ENCODE data around the gene KRT80.

KRT80 gene

GRCh38 chr12:52199294-52199919 is 7.6 kb upstream of the KRT80 start:
- no peak for DNase-seq (ENCODE audit: low read depth in 3 of 3, low spot score in 1 of 3)

- DNase-seq (ENCODE audit: low read depth in 3 of 3, low spot score in 1 of 3): no peak
Observed at GRCh38 chr12:52198454-52199215, 6.8 kb upstream of the KRT80 start.

- DNase-seq (ENCODE audit: low read depth in 3 of 3, low spot score in 1 of 3): no peak
Observed at GRCh38 chr12:52197371-52198231, 5.8 kb upstream of the KRT80 start.

DNA sequence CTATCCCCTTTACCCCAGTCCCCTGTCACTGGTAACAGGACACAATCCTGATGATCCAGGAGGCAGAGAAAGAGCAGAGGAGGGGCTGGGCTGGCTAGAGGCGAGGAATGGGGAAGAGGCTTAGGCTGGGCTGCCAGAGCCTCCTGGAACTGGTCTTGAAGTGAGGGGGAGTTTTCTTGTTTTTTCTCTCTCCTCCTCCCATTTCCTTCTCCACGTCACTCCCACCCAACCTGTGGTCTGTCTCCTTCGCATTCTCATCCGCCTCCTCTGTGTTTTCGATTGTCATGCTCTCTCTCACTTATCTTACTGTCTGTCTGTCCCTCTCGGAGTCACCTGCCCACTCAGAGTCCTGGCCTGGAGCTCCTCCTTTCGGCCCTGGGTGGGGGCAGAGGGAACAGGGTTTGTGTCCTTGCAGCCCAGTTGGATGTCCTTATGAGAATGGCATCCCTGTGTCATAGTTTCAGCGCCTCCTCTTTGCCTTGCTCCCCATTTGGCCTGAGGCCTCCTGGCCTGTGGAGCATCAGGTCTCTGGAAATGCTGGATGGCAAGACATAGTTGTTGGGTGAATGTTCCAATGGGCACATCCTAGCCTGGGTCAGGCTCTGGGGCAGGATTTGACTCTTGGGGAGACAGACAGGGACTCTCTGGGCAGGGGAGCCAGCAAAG is 3.4 kb upstream of the KRT80 start:
- DNase-seq (ENCODE audit: low read depth in 3 of 3, low spot score in 1 of 3): no peak

DNA sequence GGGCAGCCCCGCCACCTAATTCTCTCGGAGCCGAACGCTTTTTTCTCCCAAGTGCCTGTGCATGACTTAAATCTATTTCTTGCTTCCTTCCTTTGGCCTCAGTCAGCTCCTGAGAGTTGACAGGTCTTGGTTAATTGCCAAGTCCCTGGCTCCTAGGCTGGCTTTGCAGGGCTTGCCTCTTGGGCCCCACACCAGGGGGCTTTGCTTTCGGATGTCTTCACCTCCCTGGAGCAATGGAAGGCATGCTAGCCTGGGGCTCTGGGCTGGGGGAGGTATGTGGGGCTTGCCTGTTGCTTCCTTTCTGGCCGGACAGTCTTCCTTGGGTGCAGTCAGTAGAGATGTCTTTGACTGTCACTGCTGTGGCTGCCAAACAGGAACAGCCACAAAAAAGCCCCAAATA is 2.2 kb upstream of the KRT80 start:
- no peak for DNase-seq (ENCODE audit: low read depth in 3 of 3, low spot score in 1 of 3)

GRCh38 chr12:52193532-52193931 is 1.7 kb upstream of the KRT80 start:
- no peak for DNase-seq (ENCODE audit: low read depth in 3 of 3, low spot score in 1 of 3)

GRCh38 chr12:52190860-52191729 is 719 bp downstream of the KRT80 start:
- no peak for DNase-seq (ENCODE audit: low read depth in 3 of 3, low spot score in 1 of 3)

DNA sequence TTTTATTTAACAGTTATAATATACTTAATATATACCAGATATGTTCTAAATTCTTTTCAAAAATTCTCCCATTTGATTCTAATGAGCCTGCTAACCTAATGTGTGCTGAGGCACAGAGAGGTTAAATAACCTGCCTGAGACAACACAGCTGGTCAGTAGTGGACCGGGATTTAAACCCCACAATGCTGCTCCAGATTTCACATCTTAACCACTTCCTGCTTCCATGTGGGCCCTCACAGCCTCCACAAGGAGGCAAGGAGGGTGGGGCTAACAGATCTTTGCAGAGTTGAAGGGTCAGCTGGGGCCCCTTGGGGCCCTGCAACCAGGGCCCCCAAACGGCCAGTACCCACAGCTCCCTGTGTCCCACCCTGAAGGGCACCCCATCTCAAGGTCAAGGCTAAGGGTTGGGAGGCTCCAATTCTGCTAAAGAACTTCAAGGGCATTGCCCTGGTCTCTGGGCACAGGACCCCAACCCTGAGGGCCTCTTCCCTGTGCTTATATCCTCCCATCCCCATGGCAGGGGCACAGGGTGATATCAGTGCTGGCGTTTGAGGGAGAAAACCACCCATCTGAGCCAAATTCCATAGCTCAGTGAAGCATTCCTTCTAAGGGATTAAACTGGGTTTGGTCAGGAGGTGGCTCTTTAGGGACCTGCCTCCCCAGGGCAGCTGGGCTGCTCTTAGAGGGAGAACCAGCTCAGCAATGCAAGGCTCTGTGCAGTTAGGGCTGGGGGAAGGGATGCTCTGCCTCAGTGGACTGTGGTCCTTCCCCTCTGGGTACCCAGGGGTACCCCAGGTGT is 2.2 kb downstream of the KRT80 start:
- DNase-seq (ENCODE audit: low read depth in 3 of 3, low spot score in 1 of 3): no peak

DNA sequence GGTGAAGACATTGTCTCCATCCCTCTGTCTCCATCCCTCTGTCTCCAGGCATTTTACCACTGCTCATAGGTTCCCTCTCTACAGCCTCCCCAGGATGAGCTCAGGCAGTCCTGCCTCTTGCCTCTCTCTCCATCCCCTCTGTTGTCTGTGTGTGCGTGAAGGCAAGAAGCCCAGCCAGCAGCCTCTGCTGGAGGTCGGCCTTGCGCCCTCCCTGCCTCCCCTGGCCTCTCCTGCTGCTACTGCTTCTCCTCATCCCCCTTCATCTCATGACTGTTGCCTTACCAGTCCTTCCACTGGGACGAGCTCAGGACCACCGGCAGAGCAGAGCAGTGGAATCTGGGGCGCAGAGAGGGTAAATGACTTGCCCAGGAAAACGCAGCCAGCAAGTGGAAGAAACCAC is 3.2 kb downstream of the KRT80 start:
- DNase-seq (ENCODE audit: low read depth in 3 of 3, low spot score in 1 of 3): no peak

DNA sequence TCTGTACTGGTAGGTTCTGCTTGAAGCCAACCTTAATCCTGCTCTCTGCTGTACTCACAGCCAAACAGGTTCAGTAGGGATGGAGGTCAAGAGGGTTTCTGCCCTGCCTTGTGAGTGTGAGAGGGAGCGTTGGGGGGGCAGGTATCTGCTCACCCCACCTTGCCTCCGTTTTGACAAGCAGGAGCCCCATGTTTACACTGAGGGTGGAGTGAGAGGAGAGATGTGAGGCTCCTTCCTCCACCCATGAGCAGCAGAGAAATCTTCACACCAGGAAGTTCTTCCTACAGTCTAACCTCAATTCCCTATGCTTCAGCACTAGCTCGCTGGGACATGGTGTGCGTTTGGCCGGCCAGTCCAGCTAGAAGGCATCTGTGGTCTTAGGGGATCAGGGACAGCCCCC is 4.2 kb downstream of the KRT80 start:
- no peak for DNase-seq (ENCODE audit: low read depth in 3 of 3, low spot score in 1 of 3)

DNA sequence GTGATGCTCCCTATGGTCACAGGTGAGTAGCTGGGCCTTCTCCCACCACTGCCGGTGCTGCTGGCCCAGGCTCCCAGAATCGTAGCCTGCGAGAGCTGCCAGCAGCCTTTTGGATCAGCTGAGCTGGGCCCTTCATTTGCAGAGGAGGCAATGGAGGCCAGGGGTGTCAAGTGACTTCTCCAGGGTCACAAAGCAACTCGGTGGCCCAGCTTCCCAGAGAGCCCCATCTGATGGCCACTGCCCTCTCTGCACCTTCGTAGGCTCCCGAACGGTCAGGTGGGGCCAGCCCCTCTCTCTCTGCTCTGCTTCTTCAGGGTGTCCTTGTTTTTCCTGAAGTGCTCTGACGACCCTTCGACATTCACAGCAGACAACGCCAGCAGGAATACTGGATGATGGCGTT is 4.6 kb downstream of the KRT80 start:
- DNase-seq (ENCODE audit: low read depth in 3 of 3, low spot score in 1 of 3): no peak

DNA sequence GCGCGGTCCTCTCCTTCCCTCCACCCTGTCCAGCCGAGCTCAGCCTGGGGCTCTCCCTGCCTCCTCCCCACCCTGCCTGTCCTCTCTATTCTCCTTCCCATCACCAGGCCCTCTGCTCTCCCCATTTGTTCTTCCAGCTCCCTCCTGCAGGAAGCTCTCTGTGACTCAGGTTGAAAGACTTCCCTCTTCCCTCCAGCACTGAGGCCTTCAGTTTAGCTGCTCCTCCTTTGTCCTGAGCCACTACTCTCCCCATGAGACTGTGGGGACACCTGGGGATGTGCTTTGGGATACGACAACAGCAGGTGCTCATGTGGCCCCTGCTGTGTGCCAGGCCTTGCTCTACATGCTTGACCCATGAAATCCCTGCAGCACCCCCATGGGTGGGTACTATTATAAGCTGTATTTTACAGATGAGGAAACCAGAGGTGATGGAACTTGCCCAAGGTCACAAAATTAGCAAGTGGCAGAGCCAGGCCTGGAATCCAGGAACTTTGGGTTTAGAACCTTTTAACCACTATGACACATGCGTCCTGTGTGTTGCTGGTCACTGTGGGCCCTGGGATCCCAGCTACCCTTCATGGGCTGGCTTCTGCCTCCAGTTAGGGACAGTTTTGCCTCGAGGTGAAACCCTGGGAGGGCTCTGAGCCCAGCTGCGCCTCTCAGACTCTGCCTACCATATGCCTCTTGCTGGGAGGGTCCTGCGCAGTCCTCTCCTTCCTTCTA is 5.5 kb downstream of the KRT80 start:
- no peak for DNase-seq (ENCODE audit: low read depth in 3 of 3, low spot score in 1 of 3)

- DNase-seq (ENCODE audit: low read depth in 3 of 3, low spot score in 1 of 3): no peak
Observed at GRCh38 chr12:52185400-52185967, 6.3 kb downstream of the KRT80 start.

DNA sequence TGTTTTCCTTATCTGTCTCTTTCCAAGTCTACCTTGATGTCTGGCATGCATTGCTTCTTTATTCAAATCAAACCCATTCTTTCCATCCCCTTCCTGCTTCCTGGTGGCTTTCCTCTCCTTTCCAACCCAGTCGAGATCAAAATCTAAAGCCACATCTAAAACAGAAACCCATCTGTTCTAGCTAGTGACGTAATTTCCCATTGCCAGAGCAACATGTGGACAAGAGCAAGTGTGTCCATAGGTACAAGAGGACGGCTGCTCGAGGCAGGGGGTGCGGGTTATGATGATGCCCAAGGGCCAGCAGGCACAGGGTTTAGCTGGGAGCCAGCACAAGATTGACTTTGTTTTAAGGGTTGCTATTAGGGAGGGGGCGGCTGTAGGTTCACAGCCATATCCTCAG is 7.0 kb downstream of the KRT80 start:
- DNase-seq (ENCODE audit: low read depth in 3 of 3, low spot score in 1 of 3): no peak

- DNase-seq (ENCODE audit: low read depth in 3 of 3, low spot score in 1 of 3): no peak
Observed at GRCh38 chr12:52183971-52184370, 7.8 kb downstream of the KRT80 start.

GRCh38 chr12:52183544-52183910 is 8.3 kb downstream of the KRT80 start:
- no peak for DNase-seq (ENCODE audit: low read depth in 3 of 3, low spot score in 1 of 3)

- no peak for DNase-seq (ENCODE audit: low read depth in 3 of 3, low spot score in 1 of 3)
Observed at GRCh38 chr12:52182898-52183543, 8.8 kb downstream of the KRT80 start.

- no peak for DNase-seq (ENCODE audit: low read depth in 3 of 3, low spot score in 1 of 3)
Observed at GRCh38 chr12:52182384-52182783, 9.4 kb downstream of the KRT80 start.
